ENCODE measurements around the gene TMEM8B. TPM values are rescaled to one million over a fixed set of nuclear protein-coding genes. Genes with fewer than 3 reads are reported as not detected.

TMEM8B gene
- total RNA-seq, 2 donors from 2014 or later, result 10.3 TPM

GRCh38 chr9:35835766-35836165 is 6.7 kb downstream of the TMEM8B start:
- H3K36me3 ChIP-seq, result no peaks in the 10 kb centered on the region
- no peak overlapping the region for H3K4me3 ChIP-seq
- no peaks in the 10 kb centered on the region for H3K27me3 ChIP-seq
- peaks cover 0 to 37% of the 10 kb centered on the region in 2 donors for H3K4me1 ChIP-seq
- no peak overlapping the region for H3K27ac ChIP-seq
- TF ChIP-seq CTCF (IDR thresholded peaks at IDR 0.05), result no peak
- no peaks in the 10 kb centered on the region for H3K9me3 ChIP-seq
- no peak for DNase-seq (ENCODE audit: low spot score)

GRCh38 chr9:35836595-35836994 is 7.6 kb downstream of the TMEM8B start:
- Histone ChIP-seq H3K27ac (no peak overlapping the region), H3K4me1 (peaks cover 0 to 30% of the 10 kb centered on the region in 2 donors), H3K9me3 (no peaks in the 10 kb centered on the region), H3K4me3 (no peak overlapping the region), H3K27me3 (no peaks in the 10 kb centered on the region), H3K36me3 (no peaks in the 10 kb centered on the region)
- TF ChIP-seq CTCF (IDR thresholded peaks at IDR 0.05), result no peak
- DNase-seq (ENCODE audit: low spot score), result no peak

- H3K4me3 ChIP-seq, result no peak overlapping the region
- no peaks in the 10 kb centered on the region for H3K27me3 ChIP-seq
- TF ChIP-seq CTCF (IDR thresholded peaks at IDR 0.05), result no peak
- no peaks in the 10 kb centered on the region for H3K36me3 ChIP-seq
- no peaks in the 10 kb centered on the region for H3K9me3 ChIP-seq
- H3K27ac ChIP-seq, result no peak overlapping the region
- DNase-seq (ENCODE audit: low spot score), result no peak
- peaks cover 0 to 9% of the 10 kb centered on the region in 2 donors for H3K4me1 ChIP-seq
Measured at GRCh38 chr9:35839926-35840325, 10.9 kb downstream of the TMEM8B start.

GRCh38 chr9:35840881-35841644 is 12.0 kb downstream of the TMEM8B start:
- Histone ChIP-seq H3K27ac (no peak overlapping the region), H3K27me3 (no peaks in the 10 kb centered on the region), H3K4me3 (no peak overlapping the region), H3K36me3 (no peaks in the 10 kb centered on the region), H3K4me1 (peaks cover 0 to 20% of the 10 kb centered on the region in 2 donors), H3K9me3 (no peaks in the 10 kb centered on the region)
- no peak for TF ChIP-seq CTCF (IDR thresholded peaks at IDR 0.05)
- no peak for DNase-seq (ENCODE audit: low spot score)

GRCh38 chr9:35841645-35841900 is 12.5 kb downstream of the TMEM8B start:
- H3K9me3 ChIP-seq, result no peaks in the 10 kb centered on the region
- H3K27ac ChIP-seq, result no peak overlapping the region
- H3K4me3 ChIP-seq, result no peak overlapping the region
- DNase-seq (ENCODE audit: low spot score), result no peak
- H3K27me3 ChIP-seq, result no peaks in the 10 kb centered on the region
- H3K36me3 ChIP-seq, result no peaks in the 10 kb centered on the region
- TF ChIP-seq CTCF (IDR thresholded peaks at IDR 0.05), result no peak
- peaks cover 0 to 23% of the 10 kb centered on the region in 2 donors for H3K4me1 ChIP-seq
